DMS53 (cell line): ENCODE measurements around the gene SPATA7.

Experiments
- DNase-seq: peaks from one replicate; lab custom pipeline; 2025; lab: John Stamatoyannopoulos, UW

Gene SPATA7

GRCh38 chr14:88481794-88482193, 96.3 kb downstream of the SPATA7 start:
- no peak for DNase-seq

GRCh38 chr14:88482524-88482923, 97.1 kb downstream of the SPATA7 start:
- no peak for DNase-seq
